Esophagus squamous epithelium (tissue), 5 donors: ENCODE data around the gene FYTTD1. TPM values are rescaled to one million over a fixed set of nuclear protein-coding genes. Genes with fewer than 3 reads are reported as not detected.
"Not testable (repeated sequence)": the region's sequence is repeated elsewhere in the genome, so short reads cannot be mapped to it uniquely, and the experiment has no call there.

ENCODE experiments used
- DNase-seq: peaks from one replicate; lab custom pipeline; 2025; lab: John Stamatoyannopoulos, UW
- H3K27ac ChIP-seq, 4 donors: fragments of 200-600 bp; sonication (generic); one replicate each; pipeline ENCODE4 v1.5.1; 2016 to 2019; ENCODE audit warnings: mild to moderate bottlenecking in 1 of 4
- H3K27me3 ChIP-seq, 4 donors: fragments of 200-600 bp; sonication (generic); 1 replicate in 3 of 4; 2 replicates in 1 of 4; pipeline versions ENCODE4 v1.5.1 to v1.6.0; 2017 to 2021; ENCODE audit warnings: antibody characterized with exemption in 1 of 4
- H3K36me3 ChIP-seq, 3 donors: fragments of 200-600 bp; sonication (generic); one replicate each; pipeline ENCODE4 v1.5.1; 2016 to 2019
- H3K4me1 ChIP-seq, 3 donors: fragments of 200-600 bp; sonication (generic); one replicate each; pipeline ENCODE4 v1.5.1; 2017 to 2019
- H3K4me3 ChIP-seq, 4 donors: fragments of 200-600 bp; sonication (generic); 1 replicate in 3 of 4; 2 replicates in 1 of 4; pipeline ENCODE4 v1.5.1; 2016 to 2019; ENCODE audit warnings: mild to moderate bottlenecking in 2 of 4, moderate library complexity in 1 of 4
- H3K9me3 ChIP-seq, 3 donors: fragments of 200-600 bp; sonication (generic); one replicate each; pipeline ENCODE4 v1.5.1; 2016 to 2019
- CTCF ChIP-seq, 6 experiments: fragments of 450-650 bp in 4 of 6; fragments of 200-600 bp in 2 of 6; sonication (generic) in 2 of 6; IDR thresholded peaks; one replicate each; pipeline ENCODE4 v1.5.1; 2016 to 2019; ENCODE audit warnings: antibody characterized with exemption in 6 of 6, mild to moderate bottlenecking in 4 of 6, moderate library complexity in 4 of 6
- POLR2A ChIP-seq, 4 donors: fragments of 450-650 bp; IDR thresholded peaks; one replicate each; pipeline ENCODE4 v1.6.1; 2017; ENCODE audit warnings: antibody characterized with exemption in 4 of 4, mild to moderate bottlenecking in 4 of 4, moderate library complexity in 3 of 4
- WGBS, 2 donors: methylation state at CpG; one replicate each; pipeline ENCODE4 v1.1.5; 2018; 5-methylcytosine and 5-hydroxymethylcytosine counted together
- intact Hi-C: fragments of 100-400 bp; cut with DNase I; formaldehyde crosslinking; loops from one replicate; pipeline ENCODE4 v1.15.0; 2022
- total RNA-seq, 4 donors: library from RNA; depleted of rRNA; stranded (reverse); fragments of >200 nt; gene quantifications; one replicate each; pipeline ENCODE4 v1.1.0, GENCODE V29; 2016
- donor health status: DM: yes; HTN: yes; CAD: no.

The FYTTD1 gene
- total RNA-seq, 4 donors from 2014 or later: 46.4 to 62.0 (median 52.6) TPM

GRCh38 chr3:197718891-197719290 lies 30.8 kb upstream of the FYTTD1 start:
- 53 to 55% methylated on average over 6 to 7 of the region's 8 CpGs for WGBS, 2 donors
- H3K27ac ChIP-seq: peak overlapping the region; percentile 39 to 73 (median 62)
- peaks cover 0 to 11% (median 0%) of the 10 kb centered on the region in 3 donors for H3K9me3 ChIP-seq
- H3K4me3 ChIP-seq: no peak overlapping the region
- H3K27me3 ChIP-seq: no peaks in the 10 kb centered on the region
- TF ChIP-seq POLR2A (IDR thresholded peaks at IDR 0.05): peak in 1 of 4 donors; percentile 10
- no peak for TF ChIP-seq CTCF (IDR thresholded peaks at IDR 0.05)
- intact Hi-C loops: no loop called here
- H3K36me3 ChIP-seq: peaks cover 0 to 26% (median 0%) of the 10 kb centered on the region in 3 donors
- peaks cover 0 to 15% (median 0%) of the 10 kb centered on the region in 3 donors for H3K4me1 ChIP-seq
- DNase-seq: no peak

- DNase-seq: no peak
- intact Hi-C loops: no loop called here
- Histone ChIP-seq H3K27me3 (no peaks in the 10 kb centered on the region), H3K9me3 (peaks cover 0 to 11% (median 0%) of the 10 kb centered on the region in 3 donors), H3K4me3 (no peak overlapping the region), H3K36me3 (peaks cover 0 to 17% (median 0%) of the 10 kb centered on the region in 3 donors), H3K4me1 (peaks cover 0 to 10% (median 0%) of the 10 kb centered on the region in 3 donors), H3K27ac (no peak overlapping the region)
- TF ChIP-seq CTCF (IDR thresholded peaks at IDR 0.05) (no peak), POLR2A (IDR thresholded peaks at IDR 0.05) (no peak)
- 91 to 92% methylated on average over 8 to 9 of the region's 10 CpGs for WGBS, 2 donors
Observed at GRCh38 chr3:197720694-197721093, 29.0 kb upstream of the FYTTD1 start.

- H3K9me3 ChIP-seq: peaks cover 0 to 11% (median 0%) of the 10 kb centered on the region in 3 donors
- no peak overlapping the region for H3K4me3 ChIP-seq
- H3K36me3 ChIP-seq: no peaks in the 10 kb centered on the region
- intact Hi-C loops: no loop called here
- TF ChIP-seq POLR2A (IDR thresholded peaks at IDR 0.05) (no peak), CTCF (IDR thresholded peaks at IDR 0.05) (no peak)
- no peak overlapping the region for H3K27ac ChIP-seq
- no peak for DNase-seq
- H3K27me3 ChIP-seq: no peaks in the 10 kb centered on the region
- peaks cover 0 to 10% (median 0%) of the 10 kb centered on the region in 3 donors for H3K4me1 ChIP-seq
- WGBS, 2 donors: 94 to 100% methylated on average over 2 of the region's 2 CpGs
Observed at GRCh38 chr3:197722734-197723133, 26.9 kb upstream of the FYTTD1 start.

- H3K4me3 ChIP-seq, DNase-seq, H3K27ac ChIP-seq, H3K4me1 ChIP-seq, H3K9me3 ChIP-seq, intact Hi-C loops, H3K36me3 ChIP-seq, H3K27me3 ChIP-seq: not testable (repeated sequence)
- 76 to 91% methylated on average over 3 of the region's 3 CpGs for WGBS, 2 donors
Observed at GRCh38 chr3:197727878-197728277, 21.8 kb upstream of the FYTTD1 start.

- DNase-seq: no peak
- Histone ChIP-seq H3K4me3 (no peak overlapping the region), H3K36me3 (no peaks in the 10 kb centered on the region), H3K27ac (no peak overlapping the region), H3K27me3 (no peaks in the 10 kb centered on the region), H3K4me1 (peaks cover 0 to 10% (median 0%) of the 10 kb centered on the region in 3 donors), H3K9me3 (no peaks in the 10 kb centered on the region)
- WGBS, 2 donors: 67 to 79% methylated on average over 8 of the region's 8 CpGs
- TF ChIP-seq POLR2A (IDR thresholded peaks at IDR 0.05) (no peak), CTCF (IDR thresholded peaks at IDR 0.05) (no peak)
- intact Hi-C loops: no loop called here
Observed at GRCh38 chr3:197728487-197728886, 21.2 kb upstream of the FYTTD1 start.

- no peak for TF ChIP-seq POLR2A (IDR thresholded peaks at IDR 0.05)
- no peak for TF ChIP-seq CTCF (IDR thresholded peaks at IDR 0.05)
- intact Hi-C loops: no loop called here
Observed at GRCh38 chr3:197730200-197730599, 19.5 kb upstream of the FYTTD1 start.

GRCh38 chr3:197730770-197731169 lies 18.9 kb upstream of the FYTTD1 start:
- H3K4me3 ChIP-seq, DNase-seq, H3K27me3 ChIP-seq, intact Hi-C loops, H3K36me3 ChIP-seq, H3K9me3 ChIP-seq, H3K27ac ChIP-seq: not testable (repeated sequence)
- WGBS, 2 donors: 88 to 100% methylated on average over 1 of the region's 5 CpGs
- peaks cover 5 to 29% (median 10%) of the 10 kb centered on the region in 3 donors for H3K4me1 ChIP-seq

More at GRCh38 chr3:197730200-197730599, 19.5 kb upstream of the FYTTD1 start:
- no peak for DNase-seq
- Histone ChIP-seq H3K9me3 (no peaks in the 10 kb centered on the region), H3K4me1 (peaks cover 0 to 23% (median 4%) of the 10 kb centered on the region in 3 donors), H3K27ac (no peak overlapping the region), H3K36me3 (no peaks in the 10 kb centered on the region), H3K4me3 (no peak overlapping the region), H3K27me3 (no peaks in the 10 kb centered on the region)
- 15 to 45% methylated on average over 2 of the region's 2 CpGs for WGBS, 2 donors

- H3K27ac ChIP-seq, H3K36me3 ChIP-seq, H3K4me3 ChIP-seq, intact Hi-C loops, H3K9me3 ChIP-seq, DNase-seq, H3K27me3 ChIP-seq: not testable (repeated sequence)
- peaks cover 7 to 32% (median 11%) of the 10 kb centered on the region in 3 donors for H3K4me1 ChIP-seq
- WGBS, 2 donors: 93% methylated on average over 3 of the region's 27 CpGs; no CpG with 5 or more reads in 1 of the 2 donors
Observed at GRCh38 chr3:197731483-197731882, 18.2 kb upstream of the FYTTD1 start.
